Endodermal cell (in vitro differentiated cells): ENCODE results near the gene HSPA1A. TPM values are rescaled to one million over a fixed set of nuclear protein-coding genes. Genes with fewer than 3 reads are reported as not detected.

Experiments used
- DNase-seq: peaks from one replicate; pipeline ENCODE4 v3.0.0-alpha.2; 2017
- H3K27ac ChIP-seq: 2 replicates; pipeline ENCODE4 v1.5.1; 2013; ENCODE audit warnings: mild to moderate bottlenecking, low read depth, low read length, moderate library complexity
- H3K27me3 ChIP-seq: 2 replicates; pipeline ENCODE4 v1.6.1; 2013; ENCODE audit warnings: mild to moderate bottlenecking, low read length, moderate library complexity; ENCODE audit not compliant: insufficient read depth, control insufficient read depth, poor library complexity, severe bottlenecking
- H3K36me3 ChIP-seq: 2 replicates; pipeline ENCODE4 v1.7.0; 2013; ENCODE audit warnings: mild to moderate bottlenecking, low read length, moderate library complexity; ENCODE audit not compliant: control insufficient read depth, insufficient read depth
- H3K4me1 ChIP-seq: one replicate; pipeline ENCODE4 v1.7.0; 2013; ENCODE audit warnings: low read length; ENCODE audit not compliant: control insufficient read depth, insufficient read depth
- H3K4me3 ChIP-seq: 2 replicates; pipeline ENCODE4 v1.5.1; 2013; ENCODE audit warnings: mild to moderate bottlenecking, low read length, moderate library complexity
- H3K9ac ChIP-seq: 2 replicates; pipeline ENCODE4 v1.6.1; 2013; ENCODE audit warnings: mild to moderate bottlenecking, low read length, moderate library complexity; ENCODE audit not compliant: poor library complexity, severe bottlenecking; ENCODE audit errors: extremely low read depth
- H3K9me3 ChIP-seq: 2 replicates; pipeline ENCODE4 v1.6.1; 2013; ENCODE audit warnings: mild to moderate bottlenecking, low read length, moderate library complexity; ENCODE audit not compliant: control insufficient read depth
- H3K27ac Mint-ChIP-seq: 2 replicates; pipeline ENCODE4 v1.8.0; 2020; ENCODE audit warnings: mixed read lengths
- H3K27me3 Mint-ChIP-seq: 2 replicates; pipeline ENCODE4 v1.8.0; 2021; ENCODE audit warnings: mild to moderate bottlenecking, mixed read lengths; ENCODE audit not compliant: insufficient read depth
- H3K36me3 Mint-ChIP-seq: 2 replicates; pipeline ENCODE4 v1.8.0; 2020; ENCODE audit warnings: low read depth, mixed read lengths
- H3K4me1 Mint-ChIP-seq: 2 replicates; pipeline ENCODE4 v1.8.0; 2020; ENCODE audit warnings: mixed read lengths
- H3K4me3 Mint-ChIP-seq: 2 replicates; pipeline ENCODE4 v1.8.0; 2020; ENCODE audit warnings: mild to moderate bottlenecking, moderate library complexity, mixed read lengths
- H3K9me3 Mint-ChIP-seq: 2 replicates; pipeline ENCODE4 v1.8.0; 2020; ENCODE audit warnings: mild to moderate bottlenecking, mixed read lengths
- WGBS, 2 experiments: methylation state at CpG; one replicate each; pipeline versions ENCODE4 v1.1.5 to v1.1.7; 2013; ENCODE audit warnings: missing lambda C conversion rate in 2 of 2, mixed read lengths in 1 of 2; ENCODE audit not compliant: insufficient coverage in 1 of 2, insufficient read length in 1 of 2; 5-methylcytosine and 5-hydroxymethylcytosine counted together
- total RNA-seq, 2 donors: library from RNA; stranded (reverse); fragmentation: NEBNext Ultra II Directional in 1 of 2; extraction: Animal tissue kit (Norgen Biotek cat#: 25700) in 1 of 2; gene quantifications; 2 replicates in 1 of 2; 3 replicates in 1 of 2; pipeline ENCODE4 v1.2.1, GENCODE V29; 2021
- TF ChIP-seq, protein P1 (sequence below): fragments of 200-600 bp; sonication (generic); conservative IDR thresholded peaks from 2 replicates; pipeline ENCODE4 v1.5.0; 2021; ENCODE audit warnings: antibody characterized with exemption, mild to moderate bottlenecking

Gene HSPA1A
- total RNA-seq, 2 donors from 2014 or later: 53.1 to 62.6 TPM

DNA sequence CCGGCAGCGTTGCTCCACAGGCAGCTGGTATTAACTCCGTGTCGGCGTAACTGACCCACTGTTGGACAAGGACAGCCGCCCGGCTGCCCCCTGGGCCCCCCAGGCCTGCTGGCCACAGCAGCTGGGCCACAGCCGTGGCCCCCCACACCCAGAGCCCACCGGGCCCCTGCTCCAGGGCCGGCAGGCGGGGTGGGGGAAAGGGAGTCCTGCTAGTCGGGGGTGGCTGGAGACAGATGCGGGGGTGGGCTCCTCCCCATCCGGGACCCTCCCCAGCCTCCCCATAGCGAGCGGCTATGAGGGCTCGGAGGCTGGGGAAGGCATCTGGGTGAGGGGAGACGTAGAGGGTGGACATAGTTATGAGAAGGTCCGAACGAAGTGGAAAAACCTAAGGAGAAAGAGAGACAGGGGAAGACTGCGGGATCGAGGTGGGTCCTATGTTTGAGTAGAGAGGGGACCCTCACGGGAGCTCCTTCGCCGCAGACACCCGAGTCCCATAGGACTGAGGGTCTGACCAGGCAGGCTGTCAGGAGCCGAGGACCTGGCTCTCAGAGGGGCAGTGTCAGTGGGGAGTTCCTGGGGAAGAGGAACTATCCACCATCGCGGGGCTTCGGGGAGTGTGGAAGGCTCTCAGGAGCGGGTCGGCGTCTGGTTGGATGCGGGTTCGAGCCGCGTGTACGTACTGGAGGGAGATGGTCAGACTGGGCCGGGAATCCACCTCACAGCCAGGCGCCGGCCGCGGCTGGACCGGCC is 20.3 kb upstream of the HSPA1A start:
- Mint-ChIP-seq H3K36me3 (peaks cover 21% of the 10 kb centered on the region), H3K4me3 (peak overlapping the region; percentile 97), H3K27me3 (no peaks in the 10 kb centered on the region), H3K27ac (peak overlapping the region; percentile 97), H3K9me3 (no peaks in the 10 kb centered on the region), H3K4me1 (peaks cover 11% of the 10 kb centered on the region)
- TF ChIP-seq, protein P1, sequence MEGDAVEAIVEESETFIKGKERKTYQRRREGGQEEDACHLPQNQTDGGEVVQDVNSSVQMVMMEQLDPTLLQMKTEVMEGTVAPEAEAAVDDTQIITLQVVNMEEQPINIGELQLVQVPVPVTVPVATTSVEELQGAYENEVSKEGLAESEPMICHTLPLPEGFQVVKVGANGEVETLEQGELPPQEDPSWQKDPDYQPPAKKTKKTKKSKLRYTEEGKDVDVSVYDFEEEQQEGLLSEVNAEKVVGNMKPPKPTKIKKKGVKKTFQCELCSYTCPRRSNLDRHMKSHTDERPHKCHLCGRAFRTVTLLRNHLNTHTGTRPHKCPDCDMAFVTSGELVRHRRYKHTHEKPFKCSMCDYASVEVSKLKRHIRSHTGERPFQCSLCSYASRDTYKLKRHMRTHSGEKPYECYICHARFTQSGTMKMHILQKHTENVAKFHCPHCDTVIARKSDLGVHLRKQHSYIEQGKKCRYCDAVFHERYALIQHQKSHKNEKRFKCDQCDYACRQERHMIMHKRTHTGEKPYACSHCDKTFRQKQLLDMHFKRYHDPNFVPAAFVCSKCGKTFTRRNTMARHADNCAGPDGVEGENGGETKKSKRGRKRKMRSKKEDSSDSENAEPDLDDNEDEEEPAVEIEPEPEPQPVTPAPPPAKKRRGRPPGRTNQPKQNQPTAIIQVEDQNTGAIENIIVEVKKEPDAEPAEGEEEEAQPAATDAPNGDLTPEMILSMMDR: no peak
- Histone ChIP-seq H3K27ac (peak overlapping the region; percentile 98), H3K36me3 (peaks cover 44% of the 10 kb centered on the region), H3K4me3 (peak overlapping the region; percentile 95), H3K9ac (peak overlapping the region; percentile 87), H3K27me3 (no peaks in the 10 kb centered on the region), H3K9me3 (no peaks in the 10 kb centered on the region), H3K4me1 (no peaks in the 10 kb centered on the region)
- DNase-seq: no peak
- WGBS, 2 experiments: 1% methylated on average over 8 to 44 of the region's 44 CpGs

DNA sequence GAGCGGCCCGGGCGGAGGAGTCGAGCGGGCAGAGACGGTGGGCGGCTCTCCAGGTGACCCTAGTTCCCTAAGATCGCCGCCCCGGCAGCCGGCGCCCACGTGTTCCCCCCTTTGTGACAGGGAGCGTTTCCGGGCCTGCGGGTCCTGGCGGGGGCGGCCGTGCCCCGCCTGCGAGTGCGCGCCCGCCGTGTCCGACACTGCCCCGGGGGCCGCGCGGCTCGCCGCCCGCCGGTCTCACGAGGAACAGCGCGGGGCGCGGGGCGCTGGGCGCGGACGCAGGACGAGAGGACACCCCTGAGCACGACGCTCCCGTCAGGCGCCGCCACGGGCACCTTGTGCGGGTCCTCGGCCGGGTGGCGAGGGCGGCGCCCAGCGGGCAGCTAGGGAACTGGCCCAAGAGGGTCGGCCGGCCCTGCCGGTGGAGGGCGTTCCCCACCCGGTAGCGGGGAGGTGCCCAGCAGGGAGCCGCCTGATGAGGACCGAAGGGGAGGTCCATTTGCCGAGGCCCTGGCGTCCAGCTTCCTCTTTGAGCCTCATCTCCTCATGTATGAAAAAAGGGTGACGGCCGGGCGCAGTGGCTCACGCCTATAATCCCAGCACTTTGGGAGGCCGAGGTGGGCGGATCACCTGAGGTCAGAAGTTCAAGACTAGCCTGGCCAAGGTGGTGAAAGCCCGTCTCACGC is 19.6 kb upstream of the HSPA1A start, which contains the start of gene VARS1:
Gene VARS1 (minus strand): TSS at position 137 of the 683 bp plus-strand sequence. CDS start 535 bp downstream, outside the sequence.
- H3K9ac ChIP-seq: peak within 1 kb of the TSS; percentile 87
- Mint-ChIP-seq H3K4me1 (peaks cover 11% of the 10 kb centered on the region), H3K9me3 (no peaks in the 10 kb centered on the region), H3K36me3 (peaks cover 17% of the 10 kb centered on the region), H3K27me3 (no peaks in the 10 kb centered on the region), H3K4me3 (peak within 1 kb of the TSS; percentile 97), H3K27ac (peak within 1 kb of the TSS; percentile 97)
- H3K9me3 ChIP-seq: no peaks in the 10 kb centered on the region
- H3K36me3 ChIP-seq: peaks cover 37% of the 10 kb centered on the region
- H3K4me3 ChIP-seq: peak within 1 kb of the TSS; percentile 95
- peak; percentile 97 for DNase-seq
- peak within 1 kb of the TSS; percentile 98 for H3K27ac ChIP-seq
- no peaks in the 10 kb centered on the region for H3K27me3 ChIP-seq
- no peaks in the 10 kb centered on the region for H3K4me1 ChIP-seq
- TF ChIP-seq, protein P1: peak; percentile 90
- WGBS, 2 experiments: 3 to 23% methylated on average over 10 to 75 of the region's 75 CpGs

DNA sequence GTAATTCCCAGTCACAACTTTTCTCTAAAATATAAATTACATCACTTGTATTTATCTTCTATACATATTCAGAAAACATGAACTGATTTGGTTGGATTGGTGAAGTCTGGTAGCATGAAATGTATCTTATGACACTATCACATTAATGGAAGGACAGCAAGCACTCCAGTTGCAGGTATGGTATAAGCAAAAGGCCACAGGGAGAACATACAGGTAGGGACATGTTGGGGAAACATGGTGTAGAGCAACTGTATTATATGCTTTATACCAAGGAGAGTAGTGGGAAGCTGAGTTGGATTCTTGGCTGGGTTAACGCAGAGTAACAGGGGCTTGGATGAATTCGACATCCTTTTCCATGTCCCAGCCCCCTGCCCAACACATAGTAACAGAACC is 18.4 kb upstream of the HSPA1A start:
- H3K27ac ChIP-seq: no peak overlapping the region

More for the DNA sequence above, 18.4 kb upstream of the HSPA1A start:
- H3K4me1 Mint-ChIP-seq: peaks cover 9% of the 10 kb centered on the region
- 87% methylated on average over 2 of the region's 2 CpGs; no CpG with 5 or more reads in 1 of the 2 experiments for WGBS, 2 experiments
- peak overlapping the region; percentile 4 for H3K27ac Mint-ChIP-seq
- Histone ChIP-seq H3K9me3 (no peaks in the 10 kb centered on the region), H3K36me3 (peaks cover 33% of the 10 kb centered on the region), H3K4me3 (no peak overlapping the region), H3K27me3 (no peaks in the 10 kb centered on the region), H3K4me1 (no peaks in the 10 kb centered on the region), H3K9ac (no peak overlapping the region)
- peaks cover 21% of the 10 kb centered on the region for H3K36me3 Mint-ChIP-seq
- no peak overlapping the region for H3K4me3 Mint-ChIP-seq
- H3K9me3 Mint-ChIP-seq: no peaks in the 10 kb centered on the region
- no peak for DNase-seq
- TF ChIP-seq, protein P1: no peak
- no peaks in the 10 kb centered on the region for H3K27me3 Mint-ChIP-seq
